Cardiac septum (tissue), 1 donor: ENCODE measurements around the gene ST6GALNAC4. TPM values are rescaled to one million over a fixed set of nuclear protein-coding genes. Genes with fewer than 3 reads are reported as not detected.

ENCODE experiments used
- DNase-seq: peaks from one replicate; pipeline ENCODE4 v3.0.0-alpha.2; 2020; ENCODE audit warnings: low spot score
- intact Hi-C: fragments of 100-400 bp; cut with DNase I; formaldehyde crosslinking; loops from one replicate; pipeline ENCODE4 v1.14.0; 2022
- total RNA-seq: library from RNA; stranded (reverse); fragmentation: NEBNext Ultra II Directional; extraction: Animal tissue kit (Norgen Biotek cat#: 25700); gene quantifications from one replicate; pipeline ENCODE4 v1.2.1, GENCODE V29; 2021
- donor health status: DM: no; HTN: no; CAD: no.

The ST6GALNAC4 gene
- total RNA-seq, 1 donor from 2014 or later, result 48.1 TPM

- DNase-seq, result no peak
- intact Hi-C loops, result loop anchor here (2.0 kb wide), 2 partner anchors 23 to 31 kb away; partner anchors contain the start of gene EEIG1
Measured at GRCh38 chr9:127949827-127950512, 33.1 kb upstream of the ST6GALNAC4 start.

GRCh38 chr9:127947841-127948710, 31.2 kb upstream of the ST6GALNAC4 start:
- no peak for DNase-seq
- intact Hi-C loops, result no loop called here

GRCh38 chr9:127946728-127947127, 29.9 kb upstream of the ST6GALNAC4 start:
- DNase-seq, result no peak
- intact Hi-C loops, result no loop called here

GRCh38 chr9:127945942-127946341, 29.1 kb upstream of the ST6GALNAC4 start:
- no peak for DNase-seq
- intact Hi-C loops, result no loop called here

- no peak for DNase-seq
- intact Hi-C loops, result no loop called here
Measured at GRCh38 chr9:127945338-127945737, 28.5 kb upstream of the ST6GALNAC4 start.

GRCh38 chr9:127944586-127945218, 27.9 kb upstream of the ST6GALNAC4 start:
- intact Hi-C loops, result no loop called here
- DNase-seq, result no peak

- peak; percentile 93 for DNase-seq
- intact Hi-C loops, result loop anchor here (1.0 kb wide), 2 partner anchors 92 to 174 kb away; no protein-coding TSS in a partner anchor
Measured at GRCh38 chr9:127943731-127944144, 26.9 kb upstream of the ST6GALNAC4 start.

- intact Hi-C loops, result loop anchor here (1.0 kb wide), 2 partner anchors 92 to 174 kb away; no protein-coding TSS in a partner anchor
- DNase-seq, result no peak
Measured at GRCh38 chr9:127943011-127943662, 26.3 kb upstream of the ST6GALNAC4 start.

GRCh38 chr9:127942216-127943010, 25.6 kb upstream of the ST6GALNAC4 start:
- intact Hi-C loops, result loop anchor here (1.0 kb wide), 2 partner anchors 93 to 175 kb away; no protein-coding TSS in a partner anchor
- DNase-seq, result peak; percentile 90

GRCh38 chr9:127941961-127942215, 25.0 kb upstream of the ST6GALNAC4 start:
- intact Hi-C loops, result no loop called here
- DNase-seq, result no peak

GRCh38 chr9:127941062-127941960, 24.5 kb upstream of the ST6GALNAC4 start:
- no peak for DNase-seq
- intact Hi-C loops, result no loop called here

- intact Hi-C loops, result no loop called here
- no peak for DNase-seq
Measured at GRCh38 chr9:127940593-127940992, 23.8 kb upstream of the ST6GALNAC4 start.

GRCh38 chr9:127938298-127938690, 21.5 kb upstream of the ST6GALNAC4 start:
- intact Hi-C loops, result no loop called here
- no peak for DNase-seq

GRCh38 chr9:127937388-127938297, 20.8 kb upstream of the ST6GALNAC4 start, which contains the start of gene DPM2:
Gene DPM2 (minus strand): TSS chr9:127937854. CDS start chr9:127937820, 34 bp downstream.
- intact Hi-C loops, result no loop called here
- DNase-seq, result peak; percentile 93

- DNase-seq, result no peak
- intact Hi-C loops, result no loop called here
Measured at GRCh38 chr9:127937056-127937387, 20.2 kb upstream of the ST6GALNAC4 start.

GRCh38 chr9:127936347-127936852, 19.6 kb upstream of the ST6GALNAC4 start:
- DNase-seq, result no peak
- intact Hi-C loops, result no loop called here

GRCh38 chr9:127935765-127936221, 19.0 kb upstream of the ST6GALNAC4 start:
- DNase-seq, result no peak
- intact Hi-C loops, result no loop called here
